ENCODE measurements around the gene PRPF38A. TPM values are rescaled to one million over a fixed set of nuclear protein-coding genes. Genes with fewer than 3 reads are reported as not detected.
"Not testable (repeated sequence)": the region's sequence is repeated elsewhere in the genome, so short reads cannot be mapped to it uniquely, and the experiment has no call there.

Gene PRPF38A, protein sequence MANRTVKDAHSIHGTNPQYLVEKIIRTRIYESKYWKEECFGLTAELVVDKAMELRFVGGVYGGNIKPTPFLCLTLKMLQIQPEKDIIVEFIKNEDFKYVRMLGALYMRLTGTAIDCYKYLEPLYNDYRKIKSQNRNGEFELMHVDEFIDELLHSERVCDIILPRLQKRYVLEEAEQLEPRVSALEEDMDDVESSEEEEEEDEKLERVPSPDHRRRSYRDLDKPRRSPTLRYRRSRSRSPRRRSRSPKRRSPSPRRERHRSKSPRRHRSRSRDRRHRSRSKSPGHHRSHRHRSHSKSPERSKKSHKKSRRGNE
- 10 to 100 TPM; 29.6 to 31.6 TPM for total RNA-seq
- long read RNA-seq, donor 1, full-length matches to known transcripts, result 12 of 19 reads
- long read RNA-seq, donor 1, partial matches to known transcripts, result 5 of 19 reads
- long read RNA-seq, donor 1, other reads (novel, unspliced or antisense), result 2 of 19 reads
- long read RNA-seq, donor 2, full-length matches to known transcripts, result 43 of 56 reads
- long read RNA-seq, donor 2, partial matches to known transcripts, result 6 of 56 reads
- long read RNA-seq, donor 2, other reads (novel, unspliced or antisense), result 7 of 56 reads

DNA sequence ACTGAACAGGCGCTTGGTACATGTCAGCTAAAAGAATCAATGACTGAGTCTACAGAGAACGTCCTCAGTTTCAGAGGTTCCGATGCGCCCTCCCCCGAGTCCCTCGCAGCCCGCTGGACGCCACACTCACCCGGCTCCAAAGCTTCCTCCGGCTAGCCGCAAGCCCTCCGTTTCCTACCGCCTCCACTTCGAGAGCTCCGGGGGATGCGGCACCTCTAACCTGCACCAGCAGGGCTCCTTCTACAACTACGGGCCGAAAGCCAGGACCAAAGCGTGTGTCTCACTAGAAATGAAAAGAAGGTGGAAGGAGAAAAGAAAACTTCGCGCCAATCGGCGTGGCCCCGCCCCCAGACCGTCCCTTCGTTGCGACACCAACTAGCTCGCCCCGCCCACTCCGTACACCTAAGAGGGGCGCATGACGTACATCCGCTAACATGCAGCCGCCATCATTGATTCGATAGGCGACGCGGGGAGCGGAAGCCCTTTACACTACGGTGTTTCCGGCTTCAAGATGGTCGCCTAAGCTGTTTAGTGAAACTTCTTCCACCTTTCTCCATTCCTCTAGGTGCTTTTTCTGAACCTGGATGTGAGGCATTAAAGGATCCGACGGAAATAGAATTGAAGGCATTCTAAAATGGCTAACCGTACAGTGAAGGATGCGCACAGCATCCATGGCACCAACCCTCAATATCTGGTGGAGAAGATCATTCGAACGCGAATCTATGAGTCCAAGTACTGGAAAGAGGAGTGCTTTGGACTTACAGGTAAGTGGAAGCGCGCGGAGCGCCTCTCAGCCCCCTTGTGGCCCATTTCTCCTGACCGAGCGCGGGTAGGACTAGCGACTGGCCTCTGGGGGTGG is at the start of gene PRPF38A, which contains the start of gene ORC1:
TSS of gene PRPF38A (plus strand) at position 487 of the 859 bp plus-strand sequence. CDS start at position 635, 148 bp downstream.
TSS of gene ORC1 (minus strand) at position 308 of the 859 bp plus-strand sequence. CDS start 2,200 bp downstream, outside the sequence.
- intact Hi-C loops (cut with DNase I), result loop anchor here in 1 of 2 donors (5.0 kb wide), 1 partner anchor 277 kb away; no protein-coding TSS in a partner anchor
- DNase-seq (ENCODE audit: low spot score), result peak; percentile 99

DNA sequence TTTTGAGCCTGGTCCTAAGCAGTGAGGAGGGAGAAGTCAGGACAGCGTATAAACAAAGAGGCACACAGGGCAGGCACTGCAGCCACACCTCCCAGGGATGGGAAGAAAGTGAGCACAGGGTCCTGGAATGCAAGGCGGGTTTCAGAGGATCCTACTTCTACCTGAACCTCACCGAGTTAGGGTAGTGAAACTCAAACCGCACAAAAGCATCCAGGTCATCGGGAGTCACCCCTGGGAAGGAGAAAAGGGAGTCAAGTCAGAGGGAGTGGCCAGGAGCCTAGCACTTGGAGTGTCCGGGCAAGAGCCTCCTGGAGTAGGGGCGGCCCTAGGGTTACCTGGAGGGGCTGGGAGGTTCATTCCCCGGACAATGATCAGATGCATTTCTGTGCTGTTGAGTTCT is 49.0 kb upstream of the PRPF38A start:
- intact Hi-C loops (cut with DNase I), result no loop called here
- no peak for DNase-seq (ENCODE audit: low spot score)

DNA sequence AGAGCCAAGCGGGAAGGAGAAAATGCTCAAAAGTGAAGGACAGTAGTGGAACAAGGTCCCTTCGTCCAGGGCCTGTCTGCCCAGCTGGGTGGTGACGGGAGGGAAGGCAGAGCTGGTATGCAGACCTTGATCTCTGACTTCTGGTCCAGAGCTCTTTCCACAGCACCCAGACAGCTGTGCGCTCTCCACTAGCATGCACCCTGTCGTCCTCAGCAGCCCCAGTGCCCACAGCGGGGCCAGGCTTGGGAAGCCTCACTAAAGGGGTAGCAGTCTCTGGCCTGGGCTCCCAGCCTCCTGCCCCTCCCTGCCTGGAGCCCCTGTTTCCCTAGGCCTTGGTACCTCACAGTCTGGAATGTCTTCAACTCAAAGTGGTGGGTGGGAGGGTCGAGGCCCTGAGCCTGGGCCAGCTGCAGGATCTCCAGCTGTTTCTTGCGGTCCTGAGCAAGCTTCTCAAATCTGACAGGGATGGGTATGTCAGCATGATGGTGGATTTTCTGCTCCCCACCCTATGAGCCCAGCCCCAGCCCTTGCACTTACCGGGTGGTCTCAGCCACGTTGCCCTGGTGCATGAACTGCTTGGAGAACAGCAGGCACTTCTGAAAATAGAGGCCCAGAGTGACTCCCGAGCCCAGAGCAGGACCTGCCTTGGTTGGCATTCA is 48.4 kb upstream of the PRPF38A start:
- DNase-seq (ENCODE audit: low spot score), result no peak
- intact Hi-C loops (cut with DNase I), result no loop called here

DNA sequence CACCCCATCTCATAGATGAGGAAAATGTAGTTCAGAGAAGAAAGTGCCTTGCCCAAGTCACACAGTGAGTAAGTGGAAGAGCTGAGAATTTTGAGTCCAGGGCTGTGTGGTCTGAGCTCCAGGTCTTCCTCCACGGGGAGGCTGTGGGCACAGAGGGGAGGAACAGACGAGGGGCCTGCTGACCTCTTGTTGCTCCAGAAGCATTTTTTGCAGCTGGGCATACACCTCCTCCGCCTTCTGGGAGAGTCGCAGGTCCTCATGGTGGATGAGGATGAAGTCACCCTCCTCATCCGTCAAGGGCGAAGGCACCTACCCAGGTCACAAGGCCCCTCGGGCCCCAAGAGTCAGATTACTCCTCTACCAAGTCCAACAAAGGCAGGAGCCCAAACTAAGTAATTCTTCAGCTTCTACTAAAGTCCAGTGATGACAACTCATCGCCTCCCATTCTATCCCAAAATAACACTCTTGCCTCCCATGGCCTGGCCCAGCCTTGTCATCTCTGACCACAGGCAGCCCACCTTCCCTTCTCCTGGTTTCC is 47.5 kb upstream of the PRPF38A start:
- intact Hi-C loops (cut with DNase I), result no loop called here
- no peak for DNase-seq (ENCODE audit: low spot score)

DNA sequence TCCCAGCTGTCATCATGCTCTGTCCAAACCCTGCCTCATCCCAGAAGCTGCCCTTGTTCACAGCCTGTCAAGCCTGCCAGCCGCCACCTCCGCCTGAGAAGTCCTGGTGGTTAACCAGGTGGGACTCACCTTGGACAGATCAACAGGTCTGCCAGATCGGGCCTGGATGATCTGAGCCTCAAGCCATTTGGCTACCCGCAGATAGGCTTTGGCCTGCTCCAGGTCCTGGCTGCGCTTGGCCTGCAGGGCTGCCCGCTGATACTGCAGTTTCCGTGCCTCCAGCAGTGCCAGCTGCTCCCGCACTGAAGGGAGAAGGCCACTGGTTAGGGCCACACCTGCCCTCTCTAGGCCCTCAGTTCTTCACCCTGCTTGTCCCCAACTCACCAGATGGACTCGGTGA is 47.0 kb upstream of the PRPF38A start:
- intact Hi-C loops (cut with DNase I), result no loop called here
- no peak for DNase-seq (ENCODE audit: low spot score)

DNA sequence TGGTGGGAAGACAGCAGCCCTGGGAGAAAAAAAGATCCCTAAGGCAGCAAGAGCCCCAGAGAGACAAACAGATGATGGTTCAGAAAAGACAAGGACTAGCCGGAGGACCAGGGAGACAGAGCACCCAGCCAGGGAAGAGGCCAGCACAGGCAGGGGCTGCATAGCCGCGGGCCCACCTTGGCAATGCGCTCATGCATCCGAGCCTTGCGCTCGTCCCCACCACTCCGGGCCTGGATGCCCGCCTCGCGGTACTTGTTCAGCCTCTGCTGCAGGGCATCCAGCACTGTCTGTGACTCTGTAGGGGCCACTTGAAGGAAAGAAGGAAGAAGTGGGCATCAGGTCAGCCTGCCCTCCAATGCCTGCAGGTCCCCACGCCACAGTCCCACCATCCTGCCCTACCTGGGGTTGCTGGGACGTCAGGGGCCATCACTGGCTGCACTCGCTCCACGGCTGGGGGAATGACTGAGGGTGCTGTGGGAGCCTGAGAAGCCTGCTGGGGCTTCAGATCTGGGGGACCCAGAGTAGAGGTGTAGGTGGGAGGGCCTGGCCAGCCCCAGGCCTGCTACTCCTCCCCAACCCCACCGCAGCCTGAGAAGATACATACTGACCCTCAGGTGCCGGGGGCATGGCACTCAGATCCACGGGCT is 45.4 kb upstream of the PRPF38A start:
- intact Hi-C loops (cut with DNase I), result no loop called here
- no peak for DNase-seq (ENCODE audit: low spot score)

DNA sequence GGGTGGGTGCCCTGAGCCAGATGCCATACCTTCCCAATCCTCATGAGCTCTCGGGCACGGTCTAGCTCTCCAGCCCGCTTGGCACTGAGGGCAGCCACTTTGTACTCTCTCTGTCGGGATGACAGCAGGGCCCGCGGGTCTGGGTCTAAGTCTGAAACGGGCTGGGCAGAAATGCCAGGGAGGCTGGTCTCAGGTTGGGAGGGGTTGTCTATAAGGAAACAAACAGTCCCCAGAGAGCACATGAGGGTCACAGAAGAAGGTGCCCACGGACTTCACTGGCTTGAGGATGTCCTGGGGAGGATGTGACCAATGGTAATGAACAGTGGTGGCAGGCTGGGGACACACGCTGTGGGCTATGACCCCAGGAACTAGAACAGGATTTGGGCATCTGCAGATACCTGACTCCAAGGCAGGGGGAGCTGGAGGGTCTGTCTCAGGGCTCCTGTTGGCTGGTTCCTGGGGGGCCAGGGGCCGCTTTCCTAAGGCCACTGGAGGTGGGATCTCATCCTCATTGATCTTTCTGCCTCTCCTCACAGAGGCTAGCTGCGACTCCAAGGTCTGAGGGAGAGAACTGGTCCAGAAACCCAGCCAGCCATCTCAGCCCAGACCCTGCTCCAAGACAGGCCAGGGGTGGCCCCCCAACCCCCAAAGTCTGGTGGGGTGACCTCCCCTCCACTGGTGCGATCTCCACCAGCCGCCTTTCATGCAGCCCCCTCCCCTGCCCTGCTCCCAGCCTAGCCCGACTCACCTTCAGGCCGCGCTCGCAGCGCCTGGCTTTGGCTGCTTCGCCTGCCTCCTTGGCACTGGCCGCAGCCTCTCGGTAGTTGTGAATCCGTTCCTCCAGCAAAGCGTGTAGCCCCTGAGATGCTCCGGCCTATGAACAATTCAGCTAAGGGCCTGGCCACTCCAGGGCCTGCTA is 44.5 kb upstream of the PRPF38A start:
- intact Hi-C loops (cut with DNase I), result no loop called here
- DNase-seq (ENCODE audit: low spot score), result no peak

DNA sequence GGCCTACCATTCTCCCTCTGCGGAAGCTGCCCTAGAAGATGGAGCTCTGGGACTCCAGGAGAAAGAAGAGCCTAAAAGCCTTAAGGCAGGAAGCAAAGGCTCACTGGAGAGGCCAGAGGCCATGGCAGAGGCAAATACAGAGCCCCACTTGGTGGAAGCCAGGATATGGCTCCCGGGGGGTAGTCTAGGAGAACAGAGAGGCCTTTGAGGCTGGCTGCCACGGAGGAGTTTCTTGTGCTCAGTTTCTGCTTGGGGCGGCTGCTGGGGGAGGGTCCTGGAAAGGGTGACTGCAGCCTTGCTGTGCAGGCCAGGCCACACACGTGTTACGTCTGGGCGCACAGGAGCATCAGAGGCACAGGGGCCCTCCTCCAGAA is 43.8 kb upstream of the PRPF38A start:
- intact Hi-C loops (cut with DNase I), result no loop called here
- no peak for DNase-seq (ENCODE audit: low spot score)

DNA sequence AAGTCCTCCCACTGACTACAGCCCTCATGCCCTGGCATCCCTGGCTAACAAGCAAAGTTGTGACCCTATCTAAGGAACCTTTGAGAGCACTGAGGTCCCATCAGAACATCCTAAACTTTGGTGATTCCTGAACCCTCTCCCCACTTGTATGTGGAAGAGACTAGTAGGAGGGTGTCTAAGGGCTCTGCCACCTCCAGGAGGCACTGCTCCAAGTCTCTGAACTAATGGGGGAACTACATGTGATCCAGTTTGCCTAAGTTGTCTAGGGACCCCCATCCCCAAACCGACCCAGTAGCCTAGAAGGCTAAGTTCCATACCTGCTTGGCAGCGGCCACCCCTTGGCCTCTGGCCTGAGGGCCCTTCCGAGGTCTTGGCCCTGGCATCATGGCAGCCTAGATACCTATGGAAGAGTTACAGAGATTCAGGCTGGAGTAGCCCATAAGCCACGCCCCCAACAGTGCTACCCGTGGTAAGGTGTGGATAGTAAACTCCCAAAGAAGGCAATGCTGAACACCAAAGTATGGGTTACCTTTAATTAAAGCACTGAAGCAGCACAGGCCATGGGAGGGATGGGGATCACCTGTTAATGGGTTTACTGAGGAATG is 40.1 kb upstream of the PRPF38A start:
- intact Hi-C loops (cut with DNase I), result no loop called here
- DNase-seq (ENCODE audit: low spot score), result no peak

DNA sequence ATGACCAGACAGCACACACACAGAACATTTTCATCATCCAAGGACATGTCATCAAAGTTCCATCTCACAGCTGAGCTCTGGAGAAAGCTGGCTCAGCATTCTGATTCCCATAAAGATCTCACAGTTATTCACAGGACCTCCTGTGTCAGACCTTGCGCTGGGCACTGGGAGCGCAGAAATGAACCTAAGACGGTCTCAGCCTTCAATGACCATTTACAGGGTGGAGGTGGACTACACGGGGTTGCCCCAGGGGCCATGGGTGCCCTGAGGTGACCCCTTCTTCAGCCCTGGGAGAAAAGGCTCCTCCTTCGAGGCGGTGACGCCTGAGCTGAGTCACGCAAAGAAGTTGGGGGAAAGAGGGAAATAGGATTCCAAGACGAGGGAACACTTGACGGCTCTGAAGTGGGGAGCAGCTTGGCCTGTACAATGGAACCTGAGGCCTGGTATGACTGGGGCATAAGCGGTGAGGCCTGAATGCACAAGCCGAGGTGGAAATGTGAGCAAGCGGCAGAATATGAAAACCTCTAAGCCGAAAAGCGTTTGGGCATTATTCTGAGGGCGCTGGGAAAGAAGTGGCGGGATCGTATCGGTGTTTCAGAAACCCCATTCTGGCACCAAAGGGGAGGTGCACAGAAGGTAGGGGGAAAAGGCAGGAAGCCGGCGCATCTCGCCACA is 39.2 kb upstream of the PRPF38A start:
- intact Hi-C loops (cut with DNase I), result no loop called here
- DNase-seq (ENCODE audit: low spot score), result peak; percentile 90

DNA sequence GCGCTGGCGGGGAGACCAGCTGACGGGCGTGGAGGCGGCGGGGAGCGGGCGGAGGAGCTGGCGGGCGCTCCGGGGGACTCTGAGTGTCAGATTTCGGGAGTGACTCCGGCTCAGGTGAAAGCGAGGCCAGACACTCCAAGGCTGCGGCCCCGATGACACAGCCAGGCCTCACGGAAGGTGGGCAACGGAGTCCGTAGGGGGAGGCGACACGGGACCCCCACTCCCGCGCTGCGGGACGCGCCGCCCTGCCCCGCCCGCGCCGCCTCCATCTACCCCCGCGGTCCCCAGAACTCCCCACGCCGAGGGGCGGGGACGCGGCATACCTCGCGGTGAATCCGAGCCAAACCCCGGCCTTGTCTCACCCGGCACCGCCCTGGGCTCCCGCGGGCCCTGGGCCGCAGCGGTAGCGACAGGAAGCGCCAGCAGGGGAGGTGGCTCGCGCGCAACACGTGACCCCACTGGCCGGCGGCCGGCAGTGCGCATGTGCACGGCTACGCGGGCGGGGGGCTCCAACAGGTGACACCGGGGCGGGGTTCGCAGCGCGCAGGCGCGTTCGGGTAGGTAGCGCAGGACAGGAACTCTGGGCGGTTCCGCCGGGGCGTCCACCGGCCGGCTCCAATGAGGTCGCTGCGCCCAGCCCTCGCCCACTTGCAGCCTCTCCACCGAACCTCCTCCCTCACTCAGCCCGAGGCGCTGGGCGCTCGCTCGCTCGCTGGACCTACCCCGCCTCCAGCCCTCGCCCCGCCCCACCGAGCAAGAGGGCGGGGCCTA is 38.5 kb upstream of the PRPF38A start, which contains the start of gene CC2D1B:
TSS of gene CC2D1B (minus strand) at position 460 of the 771 bp plus-strand sequence. CDS start 1,585 bp downstream, outside the sequence.
- DNase-seq (ENCODE audit: low spot score), result peak; percentile 99
- intact Hi-C loops (cut with DNase I), result no loop called here

DNA sequence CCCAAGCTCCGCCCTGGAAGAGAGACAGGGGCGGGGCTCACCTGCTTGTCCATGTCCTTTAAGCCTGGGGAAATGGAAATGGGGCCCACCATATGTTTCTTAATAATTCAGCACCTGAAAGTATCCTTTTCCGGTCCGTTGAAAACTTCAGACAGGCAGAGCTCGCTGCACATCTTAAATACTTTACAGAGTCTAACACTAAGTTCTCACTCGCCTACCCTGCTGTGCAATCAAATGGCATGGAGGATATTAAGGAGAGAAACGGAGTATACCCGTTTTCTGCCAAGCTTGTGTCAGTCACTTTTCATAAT is 37.9 kb upstream of the PRPF38A start:
- intact Hi-C loops (cut with DNase I), result no loop called here
- DNase-seq (ENCODE audit: low spot score), result no peak

DNA sequence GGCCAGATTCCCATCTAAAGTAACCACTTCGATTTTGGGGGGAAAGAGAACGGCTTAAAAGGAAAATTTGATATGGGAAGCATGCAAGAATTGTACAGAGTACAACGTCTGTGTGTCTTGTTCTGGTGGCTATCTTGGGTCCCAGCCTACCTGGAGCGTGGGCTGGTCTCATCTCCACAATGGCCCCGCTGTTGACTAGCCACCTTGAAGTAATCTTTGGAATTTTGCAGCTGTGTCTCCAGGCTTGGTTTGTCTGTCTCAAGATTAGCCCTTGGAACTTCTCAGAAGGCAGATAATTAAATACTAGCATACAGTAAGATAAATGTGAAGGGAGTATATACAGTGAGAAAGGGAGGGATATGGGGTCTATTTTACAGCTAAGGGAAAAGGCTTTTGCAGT is 37.1 kb upstream of the PRPF38A start:
- DNase-seq (ENCODE audit: low spot score), result no peak
- intact Hi-C loops (cut with DNase I), result no loop called here

DNA sequence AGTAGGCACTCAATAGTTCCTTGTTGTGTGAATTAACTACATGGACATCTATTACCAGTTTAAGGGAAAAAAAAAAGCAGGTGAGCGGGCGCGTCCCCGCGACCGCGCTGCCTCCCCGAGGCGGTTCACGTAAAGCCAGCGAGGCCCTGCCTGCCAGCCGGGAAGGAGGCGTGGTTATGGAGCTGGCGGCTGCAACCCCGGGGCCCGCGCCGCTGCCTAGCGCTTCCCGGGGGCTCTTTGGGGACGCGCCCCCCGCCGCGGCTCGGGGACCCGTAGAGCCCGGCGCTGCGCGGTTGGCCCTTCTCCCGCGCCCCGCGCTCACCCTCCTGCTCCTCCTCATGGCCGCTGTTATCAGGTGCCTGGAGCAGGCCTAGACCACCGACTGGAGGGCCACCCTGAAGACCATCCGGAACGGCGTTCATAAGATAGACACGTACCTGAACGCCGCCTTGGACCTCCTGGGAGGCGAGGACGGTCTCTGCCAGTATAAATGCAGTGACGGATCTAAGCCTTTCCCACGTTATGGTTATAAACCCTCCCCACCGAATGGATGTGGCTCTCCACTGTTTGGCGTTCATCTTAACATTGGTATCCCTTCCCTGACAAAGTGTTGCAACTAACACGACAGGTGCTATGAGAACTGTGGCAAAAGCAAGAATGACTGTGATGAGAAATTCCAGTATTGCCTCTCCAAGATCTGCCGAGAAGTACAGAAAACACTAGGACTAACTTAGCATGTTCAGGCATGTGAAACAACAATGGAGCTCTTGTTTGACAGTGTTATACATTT is 35.8 kb upstream of the PRPF38A start:
- DNase-seq (ENCODE audit: low spot score), result no peak

DNA sequence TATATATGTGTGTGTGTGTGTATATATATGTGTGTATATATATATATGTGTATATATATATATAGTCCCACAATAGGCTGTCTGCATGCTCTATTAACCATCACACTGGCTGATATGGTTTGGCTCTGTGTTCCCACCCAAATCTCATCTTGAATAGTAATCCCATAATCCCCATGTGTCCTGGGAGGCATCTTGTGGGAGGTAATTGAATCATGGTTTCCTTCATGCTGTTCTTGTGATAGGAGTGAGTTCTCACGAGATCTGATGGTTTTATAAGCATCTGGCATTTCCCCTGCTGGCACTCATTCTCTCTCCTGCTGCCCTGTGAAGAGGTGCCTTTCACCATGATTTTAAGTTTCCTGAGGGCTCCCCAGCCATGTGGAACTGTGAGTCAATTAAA is 34.6 kb upstream of the PRPF38A start:
- DNase-seq (ENCODE audit: low spot score); intact Hi-C loops (cut with DNase I): not testable (repeated sequence)

More for the DNA sequence above, 35.8 kb upstream of the PRPF38A start:
- intact Hi-C loops (cut with DNase I), result no loop called here

All from posterior vena cava (tissue), 2 donors.